HCT116 (cell line): ENCODE data around the gene RMDN2. TPM values are rescaled to one million over a fixed set of nuclear protein-coding genes. Genes with fewer than 3 reads are reported as not detected.

Experiments
- ATAC-seq: fragments of 200-7000 bp; cut with Tn5 transposase; 2 replicates; pipeline ENCODE4 v1.9.1; 2020; ENCODE audit warnings: mild to moderate bottlenecking, moderate library complexity
- BruUV-seq: library from RNA; stranded (reverse); fragments of 400-500 nt; replicated peaks from 2 replicates; lab custom pipeline; 2021; lab: Mats Ljungman, UMichigan
- CTCF ChIA-PET: fragments of 300-600 bp; sonication (Branson Sonifier 250); formaldehyde crosslinking; loops from one replicate; lab custom pipeline; 2021; ENCODE audit warnings: antibody characterized with exemption; lab: Charles Lee
- POLR2A ChIA-PET: fragments of 300-600, 350-600 bp; sonication (Branson Sonifier 250); formaldehyde crosslinking; loops from one replicate; lab custom pipeline; 2021; ENCODE audit warnings: antibody characterized with exemption; lab: Charles Lee
- RAD21 ChIA-PET, 2 experiments: fragments of 300-600 bp; sonication (Branson Sonifier 250); formaldehyde crosslinking; loops; one replicate each; lab custom pipeline; 2023; ENCODE audit warnings: low total read pairs in 2 of 2; ENCODE audit not compliant: uncharacterized antibody in 2 of 2, unreplicated experiment in 2 of 2, low non-redundant PET in 1 of 2; lab: Charles Lee
- DNase-seq: peaks from one replicate; pipeline ENCODE4 v3.0.0-alpha.2; 2010; ENCODE audit warnings: low read depth, low spot score
- H2AFZ ChIP-seq: fragments of 200-600 bp; shearing (Covaris generic), sonication (generic); 2 replicates; pipeline ENCODE4 v1.6.1; 2017; ENCODE audit warnings: low read depth, mixed run types, mixed read lengths, antibody characterized with exemption, low read length; ENCODE audit not compliant: poor library complexity, severe bottlenecking
- H3K27ac ChIP-seq: 2 replicates; pipeline ENCODE4 v1.5.1; 2012; ENCODE audit warnings: low read depth, low read length
- H3K27me3 ChIP-seq: fragments of 200-600 bp; sonication (generic); 2 replicates; pipeline ENCODE4 v1.6.1; 2016; ENCODE audit warnings: mixed run types, low read length, mixed read lengths; ENCODE audit not compliant: insufficient read depth
- H3K36me3 ChIP-seq, 2 experiments: fragments of 200-500 bp in 1 of 2; fragments of 200-600 bp in 1 of 2; sonication (Bioruptor generic) in 1 of 2; sonication (generic) in 1 of 2; 2 replicates each; pipeline versions ENCODE4 v1.5.1 to v1.6.1; 2014 to 2016; ENCODE audit warnings: low read length in 2 of 2, inconsistent platforms in 1 of 2, mixed read lengths in 1 of 2, mixed run types in 1 of 2; ENCODE audit not compliant: insufficient read depth in 2 of 2, control insufficient read depth in 1 of 2
- H3K4me1 ChIP-seq, 2 experiments: fragments of 200-600 bp in 1 of 2; sonication (generic) in 1 of 2; 2 replicates each; pipeline versions ENCODE4 v1.5.1 to v1.6.1; 2012 to 2017; ENCODE audit warnings: low read length in 2 of 2, inconsistent platforms in 1 of 2, mild to moderate bottlenecking in 1 of 2, mixed read lengths in 1 of 2, mixed run types in 1 of 2, moderate library complexity in 1 of 2; ENCODE audit not compliant: insufficient read depth in 2 of 2, control insufficient read depth in 1 of 2
- H3K4me2 ChIP-seq: fragments of 200-600 bp; sonication (generic); 2 replicates; pipeline ENCODE4 v1.6.1; 2017; ENCODE audit warnings: mixed run types, low read length, mixed read lengths
- H3K4me3 ChIP-seq, 2 experiments: fragments of 200-600 bp in 1 of 2; sonication (generic) in 1 of 2; replicated peaks in 1 of 2; 2 replicates each; pipeline ENCODE4 v1.5.1; 2011 to 2016; ENCODE audit warnings: low read length in 2 of 2, control low read depth in 1 of 2, low read depth in 1 of 2, mild to moderate bottlenecking in 1 of 2, mixed read lengths in 1 of 2, mixed run types in 1 of 2
- H3K79me2 ChIP-seq: fragments of 200-600 bp; sonication (generic); 2 replicates; pipeline ENCODE4 v1.6.1; 2017; ENCODE audit warnings: mild to moderate bottlenecking, mixed run types, low read length, moderate library complexity, mixed read lengths; ENCODE audit not compliant: insufficient read depth
- H3K9ac ChIP-seq: fragments of 200-600 bp; sonication (generic); 2 replicates; pipeline ENCODE4 v1.6.1; 2016; ENCODE audit warnings: low read length, mixed read lengths
- H3K9me2 ChIP-seq: fragments of 200-600 bp; sonication (generic), shearing (Covaris generic); 2 replicates; pipeline ENCODE4 v1.6.1; 2017; ENCODE audit warnings: mixed run types, mild to moderate bottlenecking, moderate library complexity; ENCODE audit not compliant: insufficient read depth
- H3K9me3 ChIP-seq, 2 experiments: fragments of 200-500 bp in 1 of 2; fragments of 200-600 bp in 1 of 2; sonication (Bioruptor generic) in 1 of 2; sonication (generic) in 1 of 2; 2 replicates each; pipeline ENCODE4 v1.6.1; 2014 to 2017; ENCODE audit warnings: low read length in 2 of 2, mixed read lengths in 2 of 2, inconsistent platforms in 1 of 2, low read depth in 1 of 2, mild to moderate bottlenecking in 1 of 2, mixed run types in 1 of 2, moderate library complexity in 1 of 2; ENCODE audit not compliant: control insufficient read depth in 1 of 2, insufficient read depth in 1 of 2
- H4K20me1 ChIP-seq: fragments of 200-600 bp; sonication (generic), shearing (Covaris generic); 2 replicates; pipeline ENCODE4 v1.6.1; 2017; ENCODE audit warnings: mixed run types, mild to moderate bottlenecking, moderate library complexity; ENCODE audit not compliant: insufficient read depth
- EZH2phosphoT487 ChIP-seq: fragments of 200-600 bp; IDR thresholded peaks from 2 replicates; pipeline ENCODE4 v1.6.1; 2018; ENCODE audit warnings: antibody characterized with exemption, borderline replicate concordance
- JUND ChIP-seq: IDR thresholded peaks from 2 replicates; pipeline ENCODE4 v1.6.1; 2012
- SIN3A ChIP-seq: IDR thresholded peaks from 2 replicates; pipeline ENCODE4 v1.6.1; 2012; ENCODE audit warnings: low read depth
- SRF ChIP-seq: IDR thresholded peaks from 2 replicates; pipeline ENCODE4 v1.6.1; 2012; ENCODE audit warnings: low read depth
- ZBTB33 ChIP-seq: IDR thresholded peaks from 2 replicates; pipeline ENCODE4 v1.6.1; 2011; ENCODE audit warnings: mild to moderate bottlenecking, low read length, moderate library complexity; ENCODE audit not compliant: insufficient replicate concordance; ENCODE audit errors: extremely low read depth
- intact Hi-C: fragments of 100-400 bp; cut with micrococcal nuclease; formaldehyde crosslinking; loops from 2 replicates; pipeline ENCODE4 v1.10.0; 2022
- total RNA-seq: library from RNA; stranded (reverse); gene quantifications from one replicate; pipeline ENCODE4 v1.2.1, GENCODE V29; 2021; ENCODE audit not compliant: unreplicated experiment

Gene RMDN2
- total RNA-seq, 1 experiment from 2014 or later, result 4.5 TPM

- no peaks in the 10 kb centered on the region for H3K9me2 ChIP-seq
- no peaks in the 10 kb centered on the region for H3K79me2 ChIP-seq
- H4K20me1 ChIP-seq, result no peaks in the 10 kb centered on the region
- H3K9me3 ChIP-seq, result no peaks in the 10 kb centered on the region
- H3K4me1 ChIP-seq, result no peaks in the 10 kb centered on the region; a peak in 1 of 4 replicates
- ChIA-PET CTCF (no interaction called here), POLR2A (no interaction called here), RAD21 (no interaction called here)
- H2AFZ ChIP-seq, result no peak overlapping the region
- intact Hi-C loops, result no loop called here
- H3K4me3 ChIP-seq, result no peak overlapping the region
- TF ChIP-seq SRF (no peak), SIN3A (no peak), ZBTB33 (no peak)
- no peak overlapping the region for H3K27ac ChIP-seq
- no peaks in the 10 kb centered on the region for H3K36me3 ChIP-seq
- no peak overlapping the region for H3K9ac ChIP-seq
- no peak for ATAC-seq
- no TSS peak for BruUV-seq
- no peaks in the 10 kb centered on the region for H3K27me3 ChIP-seq
- DNase-seq, result no peak
- H3K4me2 ChIP-seq, result no peak overlapping the region
Observed at GRCh38 chr2:38056216-38056615, 131.1 kb downstream of the RMDN2 start.

GRCh38 chr2:38057651-38058410, 132.7 kb downstream of the RMDN2 start:
- no peak overlapping the region for H2AFZ ChIP-seq
- H3K9me3 ChIP-seq, result no peaks in the 10 kb centered on the region
- TF ChIP-seq JUND (no peak), EZH2phosphoT487 (no peak)
- no peaks in the 10 kb centered on the region for H3K9me2 ChIP-seq
- no peak overlapping the region for H3K27ac ChIP-seq
- H3K4me3 ChIP-seq, result no peak overlapping the region
- ChIA-PET CTCF (no interaction called here), RAD21 (no interaction called here), POLR2A (no interaction called here)
- no peak overlapping the region for H3K9ac ChIP-seq
- no peak overlapping the region for H3K4me2 ChIP-seq
- DNase-seq, result no peak
- no TSS peak for BruUV-seq
- H3K79me2 ChIP-seq, result no peaks in the 10 kb centered on the region
- no peaks in the 10 kb centered on the region; a peak in 1 of 4 replicates for H3K4me1 ChIP-seq
- no peaks in the 10 kb centered on the region for H3K27me3 ChIP-seq
- intact Hi-C loops, result no loop called here
- no peak for ATAC-seq
- H4K20me1 ChIP-seq, result no peaks in the 10 kb centered on the region
- no peaks in the 10 kb centered on the region for H3K36me3 ChIP-seq
